ENCODE data around the gene ZBTB1. TPM values are rescaled to one million over a fixed set of nuclear protein-coding genes. Genes with fewer than 3 reads are reported as not detected.

Gene ZBTB1, protein sequence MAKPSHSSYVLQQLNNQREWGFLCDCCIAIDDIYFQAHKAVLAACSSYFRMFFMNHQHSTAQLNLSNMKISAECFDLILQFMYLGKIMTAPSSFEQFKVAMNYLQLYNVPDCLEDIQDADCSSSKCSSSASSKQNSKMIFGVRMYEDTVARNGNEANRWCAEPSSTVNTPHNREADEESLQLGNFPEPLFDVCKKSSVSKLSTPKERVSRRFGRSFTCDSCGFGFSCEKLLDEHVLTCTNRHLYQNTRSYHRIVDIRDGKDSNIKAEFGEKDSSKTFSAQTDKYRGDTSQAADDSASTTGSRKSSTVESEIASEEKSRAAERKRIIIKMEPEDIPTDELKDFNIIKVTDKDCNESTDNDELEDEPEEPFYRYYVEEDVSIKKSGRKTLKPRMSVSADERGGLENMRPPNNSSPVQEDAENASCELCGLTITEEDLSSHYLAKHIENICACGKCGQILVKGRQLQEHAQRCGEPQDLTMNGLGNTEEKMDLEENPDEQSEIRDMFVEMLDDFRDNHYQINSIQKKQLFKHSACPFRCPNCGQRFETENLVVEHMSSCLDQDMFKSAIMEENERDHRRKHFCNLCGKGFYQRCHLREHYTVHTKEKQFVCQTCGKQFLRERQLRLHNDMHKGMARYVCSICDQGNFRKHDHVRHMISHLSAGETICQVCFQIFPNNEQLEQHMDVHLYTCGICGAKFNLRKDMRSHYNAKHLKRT
- total RNA-seq = 32.8 and 40.7 TPM in 2 replicates

DNA sequence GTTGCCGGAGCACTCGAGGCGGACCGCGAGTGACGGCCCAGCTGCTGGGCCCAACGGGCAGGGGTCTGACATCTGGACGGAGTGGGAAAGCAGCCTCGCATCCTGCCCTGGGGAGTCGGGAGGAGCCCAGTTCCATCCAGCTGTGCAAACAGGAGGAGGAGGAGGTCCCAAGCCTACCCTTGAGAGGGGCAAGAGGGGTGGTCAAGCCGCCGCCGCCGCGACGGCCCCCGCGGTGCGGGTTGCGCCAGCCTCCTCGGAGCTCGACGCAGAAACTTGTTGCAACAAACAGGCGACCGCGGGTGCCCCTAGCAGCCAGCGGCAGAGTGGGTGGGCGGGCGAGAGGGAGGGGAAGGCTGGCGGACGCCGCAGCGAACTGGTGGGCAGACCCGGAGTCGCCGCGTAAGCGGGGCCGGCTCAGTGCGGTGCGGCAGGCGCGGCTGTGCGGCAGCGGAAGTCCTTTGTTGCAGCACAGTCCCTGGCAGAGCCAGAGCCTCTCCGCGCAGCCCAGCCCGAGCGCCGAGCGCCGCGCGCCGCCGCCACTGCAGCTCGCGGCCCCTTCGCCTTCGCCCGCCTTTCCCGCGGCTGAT, at the start of gene ZBTB1:
Gene ZBTB1 (plus strand): TSS at position 461 of the 587 bp plus-strand sequence. CDS start 16,735 bp downstream, outside the sequence.

DNA sequence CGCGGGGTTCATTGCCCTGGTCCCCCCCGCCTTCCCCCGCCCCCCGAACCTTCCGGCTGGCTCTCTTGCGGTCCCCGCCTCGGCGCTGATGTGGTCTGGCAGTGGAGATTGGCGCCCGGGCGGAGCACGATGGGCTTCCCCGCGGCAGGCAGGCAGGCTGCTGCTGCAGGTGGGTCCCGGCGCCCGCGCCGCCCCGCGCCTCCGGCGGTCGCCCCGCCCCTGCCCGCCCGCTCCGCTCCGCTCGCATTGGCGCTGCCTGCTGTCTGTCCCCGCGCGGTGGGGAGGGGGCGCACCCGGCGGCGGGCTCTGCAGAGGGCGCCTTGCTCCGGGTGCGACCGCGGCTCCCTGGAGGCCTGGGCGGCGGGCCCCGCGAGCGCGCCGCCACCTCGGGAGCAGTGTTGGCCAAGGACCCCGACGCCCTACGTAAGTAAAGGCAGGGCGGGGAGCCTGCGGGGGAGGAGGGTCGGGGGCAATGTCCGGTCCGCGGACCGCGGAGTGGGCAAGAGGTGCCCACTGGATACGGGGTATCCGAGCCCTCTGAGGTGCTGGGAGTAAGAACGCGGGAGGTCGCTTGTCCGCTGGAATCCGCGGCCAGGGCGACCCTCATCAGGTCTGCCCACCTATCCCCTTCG, 39.3 kb upstream of the ZBTB1 start, which contains the start of gene AKAP5:
Gene AKAP5 (plus strand): TSS at position 309 of the 632 bp plus-strand sequence. CDS start 2,896 bp downstream, outside the sequence.

DNA sequence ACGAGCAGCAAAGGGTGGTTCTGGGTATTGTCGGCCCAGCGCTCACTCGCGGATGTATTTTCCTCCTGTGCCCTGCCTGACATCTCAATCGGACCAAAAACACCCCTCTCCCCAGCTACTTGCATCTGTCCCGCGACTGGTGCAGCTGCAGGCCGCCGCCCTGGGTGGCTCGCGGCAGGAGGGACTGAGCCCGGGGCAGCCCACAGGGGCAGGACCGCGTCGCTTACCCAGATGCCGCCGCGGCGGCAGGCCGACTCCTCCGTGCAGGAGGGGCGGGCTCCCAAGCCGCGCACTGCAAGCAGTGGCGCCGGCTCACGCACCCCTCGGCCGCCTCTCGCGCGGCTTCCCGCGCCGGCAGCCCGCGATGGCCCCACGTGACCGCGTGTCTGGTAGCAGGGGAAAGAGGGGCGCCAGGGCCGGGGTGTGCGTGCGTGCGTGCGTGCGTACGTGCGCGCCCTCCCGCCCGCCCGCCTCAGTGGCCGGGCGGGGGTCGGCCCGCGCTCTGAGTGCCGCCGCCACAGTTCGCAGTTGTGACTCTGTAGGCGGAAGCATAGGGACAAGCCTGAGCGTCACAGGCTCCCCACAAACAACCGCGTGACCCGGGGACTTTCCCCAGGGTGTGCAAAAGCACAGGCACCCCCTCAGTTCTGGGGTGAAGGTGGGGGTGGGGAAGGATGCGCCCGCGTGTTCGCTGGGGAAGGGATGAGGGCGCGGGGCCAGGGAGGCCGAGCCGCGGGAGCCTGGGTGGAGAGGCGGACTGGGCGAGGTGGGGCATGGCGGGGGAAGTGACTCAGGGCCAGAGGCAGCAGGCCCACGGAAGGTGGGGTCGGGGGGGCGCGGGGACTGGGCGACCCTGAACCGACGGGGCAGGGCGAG, 898 bp upstream of the ZBTB1 start, which contains the start of gene ZBTB25:
Gene ZBTB25 (minus strand): TSS at position 405 of the 876 bp plus-strand sequence. CDS start 13,305 bp downstream, outside the sequence.

DNA sequence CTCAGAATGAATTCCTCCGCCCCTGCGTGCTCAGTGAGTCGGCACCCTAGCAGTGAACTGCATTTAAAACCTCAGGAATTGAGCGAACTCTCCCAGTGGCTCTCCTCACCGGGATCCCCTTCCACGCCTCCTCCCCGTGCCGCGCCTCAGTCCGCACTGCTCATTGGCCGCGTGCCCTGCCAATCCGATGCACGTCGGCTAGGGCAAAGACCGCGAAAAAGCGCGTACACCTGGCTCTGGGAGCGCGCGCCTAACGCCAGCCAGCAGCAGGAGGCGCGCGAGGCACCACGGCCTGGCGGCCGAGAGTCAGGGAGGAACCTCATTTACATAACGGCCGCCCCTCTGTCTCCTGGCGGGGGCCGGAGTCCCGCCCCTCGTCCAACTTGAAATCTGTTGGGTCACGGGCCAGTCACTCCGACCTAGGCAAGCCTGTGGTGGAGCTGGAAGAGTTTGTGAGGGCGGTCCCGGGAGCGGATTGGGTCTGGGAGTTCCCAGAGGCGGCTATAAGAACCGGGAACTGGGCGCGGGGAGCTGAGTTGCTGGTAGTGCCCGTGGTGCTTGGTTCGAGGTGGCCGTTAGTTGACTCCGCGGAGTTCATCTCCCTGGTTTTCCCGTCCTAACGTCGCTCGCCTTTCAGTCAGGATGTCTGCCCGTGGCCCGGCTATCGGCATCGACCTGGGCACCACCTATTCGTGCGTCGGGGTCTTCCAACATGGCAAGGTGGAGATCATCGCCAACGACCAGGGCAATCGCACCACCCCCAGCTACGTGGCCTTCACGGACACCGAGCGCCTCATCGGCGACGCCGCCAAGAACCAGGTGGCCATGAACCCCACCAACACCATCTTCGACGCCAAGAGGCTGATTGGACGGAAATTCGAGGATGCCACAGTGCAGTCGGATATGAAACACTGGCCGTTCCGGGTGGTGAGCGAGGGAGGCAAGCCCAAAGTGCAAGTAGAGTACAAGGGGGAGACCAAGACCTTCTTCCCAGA, 35.9 kb downstream of the ZBTB1 start, which contains the start of gene HSPA2:
Gene HSPA2 (plus strand): TSS at position 534 of the 995 bp plus-strand sequence. CDS start 109 bp downstream, at position 643.

DNA sequence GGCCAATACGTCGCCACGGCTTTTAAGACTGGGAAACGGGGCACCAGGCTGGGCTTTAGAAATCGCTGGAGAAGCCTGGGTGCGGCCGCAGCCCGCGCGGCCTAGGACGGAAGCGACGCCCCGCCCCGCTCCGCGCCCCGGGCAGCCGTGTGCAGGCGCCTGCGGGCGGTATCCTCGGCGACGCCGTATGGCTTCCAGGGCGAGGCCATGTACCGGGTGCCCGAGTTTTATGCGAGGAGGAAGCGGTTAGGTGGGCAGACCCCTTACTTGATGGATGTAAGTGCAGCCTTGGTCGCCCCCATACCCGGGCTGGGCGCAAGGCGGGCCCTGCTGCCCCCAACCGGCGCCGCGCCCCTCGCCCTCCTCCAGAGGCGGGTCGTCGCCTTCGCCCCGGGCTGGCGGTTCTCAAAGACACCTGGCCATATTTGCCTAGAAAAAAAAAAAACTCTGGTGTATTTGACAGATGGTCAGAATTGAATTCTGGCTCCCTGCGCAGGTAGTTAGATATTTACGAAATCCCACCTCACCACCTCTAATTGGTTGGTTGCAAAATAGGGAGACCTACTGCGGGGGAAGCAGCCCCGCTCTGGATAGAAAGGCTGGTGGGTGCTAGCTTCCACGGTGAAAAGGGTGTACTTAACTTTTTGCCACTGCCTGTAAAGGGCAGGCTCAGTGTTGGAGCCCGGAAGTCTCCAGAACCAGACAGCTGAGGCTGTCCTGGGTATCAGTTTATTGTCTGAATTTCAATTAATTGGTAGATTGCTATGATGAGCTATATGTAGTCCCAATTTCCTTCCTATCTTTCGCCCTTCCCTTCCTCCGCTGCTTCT, 45.4 kb downstream of the ZBTB1 start, which contains the start of gene PPP1R36:
Gene PPP1R36 (plus strand): TSS at position 171 of the 830 bp plus-strand sequence. CDS start 37 bp downstream, at position 208.

Other genes starting within 250 kb of the ZBTB1 start
- under 0.01 and 0.24 TPM in 2 replicates for gene ESR2, start 210.4 kb upstream of the ZBTB1 start, total RNA-seq
- gene MTHFD1, start 116.4 kb upstream of the ZBTB1 start, total RNA-seq = 33.0 and 40.2 TPM in 2 replicates
- gene AKAP5, start 39.3 kb upstream of the ZBTB1 start, total RNA-seq = under 0.01 and 0.72 TPM in 2 replicates
- 4.9 and 6.0 TPM in 2 replicates for gene ZBTB25, start 932 bp upstream of the ZBTB1 start, total RNA-seq
- gene HSPA2, start 36.0 kb downstream of the ZBTB1 start, total RNA-seq = 3.4 and 8.4 TPM in 2 replicates
- 0.72 and 0.85 TPM in 2 replicates for gene PPP1R36, start 45.2 kb downstream of the ZBTB1 start, total RNA-seq
- 56.1 and 101 TPM in 2 replicates for gene PLEKHG3, start 199.7 kb downstream of the ZBTB1 start, total RNA-seq